GM21381 (cell line): ENCODE measurements around the gene ACTBL2.
"Not testable (repeated sequence)": the region's sequence is repeated elsewhere in the genome, so short reads cannot be mapped to it uniquely, and the experiment has no call there.

Experiments
- ATAC-seq: cut with Tn5 transposase; IDR thresholded peaks from one replicate; pipeline ENCODE4 v1.9.1; 2021; ENCODE audit warnings: mild to moderate bottlenecking, moderate library complexity; ENCODE audit not compliant: unreplicated experiment

Gene ACTBL2

GRCh38 chr5:57494104-57495098 lies 11.8 kb upstream of the ACTBL2 start:
- ATAC-seq: peak; percentile 40

- no peak for ATAC-seq
These were observed 10.4 kb upstream of the ACTBL2 start for GRCh38 chr5:57493034-57493433.

- ATAC-seq: no peak
These were observed 10.0 kb upstream of the ACTBL2 start for GRCh38 chr5:57492632-57493031.

GRCh38 chr5:57491369-57491965 lies 8.9 kb upstream of the ACTBL2 start:
- no peak for ATAC-seq

- ATAC-seq: no peak
These were observed 5.8 kb upstream of the ACTBL2 start for GRCh38 chr5:57488215-57488955.

GRCh38 chr5:57486027-57486602 lies 3.5 kb upstream of the ACTBL2 start:
- ATAC-seq: no peak

- ATAC-seq: no peak
These were observed 3.8 kb downstream of the ACTBL2 start for GRCh38 chr5:57478826-57479225.

- no peak for ATAC-seq
These were observed 6.0 kb downstream of the ACTBL2 start for GRCh38 chr5:57476601-57477056.

- ATAC-seq: no peak
These were observed 12.3 kb downstream of the ACTBL2 start for GRCh38 chr5:57470339-57470738.

GRCh38 chr5:57468481-57469163 lies 14.0 kb downstream of the ACTBL2 start:
- ATAC-seq: no peak

- ATAC-seq: no peak
These were observed 16.1 kb downstream of the ACTBL2 start for GRCh38 chr5:57466544-57466943.

- not testable (repeated sequence) for ATAC-seq
These were observed 22.6 kb downstream of the ACTBL2 start for GRCh38 chr5:57460056-57460455.

- no peak for ATAC-seq
These were observed 24.2 kb downstream of the ACTBL2 start for GRCh38 chr5:57458443-57458842.

- no peak for ATAC-seq
These were observed 26.0 kb downstream of the ACTBL2 start for GRCh38 chr5:57456531-57457135.

- ATAC-seq: no peak
These were observed 26.8 kb downstream of the ACTBL2 start for GRCh38 chr5:57455511-57456455.

- no peak for ATAC-seq
These were observed 27.7 kb downstream of the ACTBL2 start for GRCh38 chr5:57454896-57455295.

GRCh38 chr5:57453728-57454127 lies 28.9 kb downstream of the ACTBL2 start:
- no peak for ATAC-seq

GRCh38 chr5:57452885-57453284 lies 29.7 kb downstream of the ACTBL2 start:
- no peak for ATAC-seq
